Tibial artery (tissue), 4 donors: ENCODE measurements around the gene KLK12.

Source experiments
- DNase-seq, 2 donors: peaks; one replicate each; pipeline ENCODE4 v3.0.0-alpha.2; 2019
- H3K27ac ChIP-seq, 2 donors: fragments of 200-600 bp; sonication (generic) in 1 of 2; 1 replicate in 1 of 2; 2 replicates in 1 of 2; pipeline ENCODE4 v1.5.1; 2018 to 2019; ENCODE audit warnings: mild to moderate bottlenecking in 1 of 2
- H3K27me3 ChIP-seq, 2 donors: fragments of 200-600 bp; sonication (generic) in 1 of 2; one replicate each; pipeline versions ENCODE4 v1.5.1 to v1.6.0; 2016 to 2019
- H3K36me3 ChIP-seq, 3 donors: fragments of 200-600 bp; sonication (generic) in 2 of 3; one replicate each; pipeline ENCODE4 v1.5.1; 2016 to 2019; ENCODE audit warnings: mild to moderate bottlenecking in 2 of 3
- H3K4me1 ChIP-seq, 4 donors: fragments of 200-600 bp; sonication (generic) in 2 of 4; 1 replicate in 3 of 4; 2 replicates in 1 of 4; pipeline ENCODE4 v1.5.1; 2016 to 2019
- H3K4me3 ChIP-seq, 2 donors: fragments of 200-600 bp; sonication (generic) in 1 of 2; 1 replicate in 1 of 2; 2 replicates in 1 of 2; pipeline ENCODE4 v1.5.1; 2018 to 2019; ENCODE audit warnings: mild to moderate bottlenecking in 2 of 2
- H3K9me3 ChIP-seq, 3 donors: fragments of 200-600 bp; sonication (generic) in 1 of 3; one replicate each; pipeline ENCODE4 v1.5.1; 2016 to 2019
- CTCF ChIP-seq, 2 experiments: fragments of 200-600 bp in 1 of 2; fragments of 450-650 bp in 1 of 2; IDR thresholded peaks; one replicate each; pipeline ENCODE4 v1.5.1; 2017 to 2019; ENCODE audit warnings: antibody characterized with exemption in 2 of 2, mild to moderate bottlenecking in 1 of 2, moderate library complexity in 1 of 2
- intact Hi-C: fragments of 100-400 bp; cut with DNase I; formaldehyde crosslinking; loops from one replicate; pipeline ENCODE4 v1.15.0; 2023; ENCODE audit warnings: low total_unique reads

KLK12 gene

GRCh38 chr19:51025809-51026553 lies 8.8 kb downstream of the KLK12 start:
- Histone ChIP-seq H3K27me3 (peaks cover 0 to 50% of the 10 kb centered on the region in 2 donors), H3K4me3 (no peak overlapping the region), H3K4me1 (no peaks in the 10 kb centered on the region), H3K36me3 (no peaks in the 10 kb centered on the region), H3K9me3 (no peaks in the 10 kb centered on the region), H3K27ac (no peak overlapping the region)
- no peak for TF ChIP-seq CTCF (IDR thresholded peaks at IDR 0.05)
- intact Hi-C loops: no loop called here
- no peak for DNase-seq

GRCh38 chr19:51025401-51025800 lies 9.4 kb downstream of the KLK12 start:
- no peaks in the 10 kb centered on the region for H3K4me1 ChIP-seq
- H3K27ac ChIP-seq: no peak overlapping the region
- no peak for DNase-seq
- H3K27me3 ChIP-seq: peaks cover 0 to 49% of the 10 kb centered on the region in 2 donors
- no peak overlapping the region for H3K4me3 ChIP-seq
- H3K9me3 ChIP-seq: no peaks in the 10 kb centered on the region
- no peak for TF ChIP-seq CTCF (IDR thresholded peaks at IDR 0.05)
- no peaks in the 10 kb centered on the region for H3K36me3 ChIP-seq
- intact Hi-C loops: no loop called here

- H3K36me3 ChIP-seq: no peaks in the 10 kb centered on the region
- no peaks in the 10 kb centered on the region for H3K9me3 ChIP-seq
- peaks cover 0 to under 1% (median 0%) of the 10 kb centered on the region in 4 donors for H3K4me1 ChIP-seq
- intact Hi-C loops: no loop called here
- no peak for TF ChIP-seq CTCF (IDR thresholded peaks at IDR 0.05)
- peaks cover 0 to 53% of the 10 kb centered on the region in 2 donors for H3K27me3 ChIP-seq
- no peak overlapping the region for H3K27ac ChIP-seq
- no peak overlapping the region for H3K4me3 ChIP-seq
- no peak for DNase-seq
Measured at GRCh38 chr19:51024924-51025323, 9.9 kb downstream of the KLK12 start.

- H3K27me3 ChIP-seq: peaks cover 0 to 63% of the 10 kb centered on the region in 2 donors
- TF ChIP-seq CTCF (IDR thresholded peaks at IDR 0.05): no peak
- no peak overlapping the region for H3K4me3 ChIP-seq
- H3K27ac ChIP-seq: no peak overlapping the region
- peaks cover 0 to 8% (median 4%) of the 10 kb centered on the region in 4 donors for H3K4me1 ChIP-seq
- no peak for DNase-seq
- no peaks in the 10 kb centered on the region for H3K36me3 ChIP-seq
- no peaks in the 10 kb centered on the region for H3K9me3 ChIP-seq
- intact Hi-C loops: no loop called here
Measured at GRCh38 chr19:51023946-51024345, 10.9 kb downstream of the KLK12 start.

- no peak for DNase-seq
- intact Hi-C loops: no loop called here
- no peaks in the 10 kb centered on the region for H3K36me3 ChIP-seq
- no peak overlapping the region for H3K27ac ChIP-seq
- peaks cover 0 to 72% of the 10 kb centered on the region in 2 donors for H3K27me3 ChIP-seq
- TF ChIP-seq CTCF (IDR thresholded peaks at IDR 0.05): no peak
- H3K9me3 ChIP-seq: no peaks in the 10 kb centered on the region
- H3K4me1 ChIP-seq: peaks cover 0 to 13% (median 6%) of the 10 kb centered on the region in 4 donors
- no peak overlapping the region for H3K4me3 ChIP-seq
Measured at GRCh38 chr19:51022526-51022925, 12.3 kb downstream of the KLK12 start.
